ENCODE data around the gene CNTNAP2.
"Not testable (repeated sequence)": the region's sequence is repeated elsewhere in the genome, so short reads cannot be mapped to it uniquely, and the experiment has no call there.

Gene CNTNAP2

GRCh38 chr7:147771344-147771743 lies 1654.7 kb downstream of the CNTNAP2 start:
- H3K79me2 ChIP-seq (ENCODE audit: control insufficient read depth, insufficient read depth, low read length, unreplicated experiment): no peaks in the 10 kb centered on the region
- H3K27ac ChIP-seq (ENCODE audit: low read depth, low read length): no peak overlapping the region
- H2AFZ ChIP-seq (ENCODE audit: low read length, unreplicated experiment): no peak overlapping the region
- no peaks in the 10 kb centered on the region for H3K27me3 ChIP-seq (ENCODE audit: insufficient read depth, low read length)
- no peaks in the 10 kb centered on the region for H3K36me3 ChIP-seq (ENCODE audit: insufficient read depth, low read length)
- no peak overlapping the region for H3K4me3 ChIP-seq (ENCODE audit: low read depth, low read length)
- no peaks in the 10 kb centered on the region for H3K4me1 ChIP-seq (ENCODE audit: control insufficient read depth, insufficient read depth, low read length, unreplicated experiment)

GRCh38 chr7:147774461-147774860 lies 1657.9 kb downstream of the CNTNAP2 start:
- no peaks in the 10 kb centered on the region for H3K4me1 ChIP-seq (ENCODE audit: control insufficient read depth, insufficient read depth, low read length, unreplicated experiment)

GRCh38 chr7:147775516-147776284 lies 1659.1 kb downstream of the CNTNAP2 start:
- Histone ChIP-seq H3K27me3 (ENCODE audit: insufficient read depth, low read length) (no peaks in the 10 kb centered on the region), H3K36me3 (ENCODE audit: insufficient read depth, low read length) (no peaks in the 10 kb centered on the region), H3K27ac (ENCODE audit: low read depth, low read length) (no peak overlapping the region), H3K4me1 (ENCODE audit: control insufficient read depth, insufficient read depth, low read length, unreplicated experiment) (no peaks in the 10 kb centered on the region), H3K4me3 (ENCODE audit: low read depth, low read length) (no peak overlapping the region), H3K79me2 (ENCODE audit: control insufficient read depth, insufficient read depth, low read length, unreplicated experiment) (no peaks in the 10 kb centered on the region), H2AFZ (ENCODE audit: low read length, unreplicated experiment) (no peak overlapping the region)

More at GRCh38 chr7:147774461-147774860, 1657.9 kb downstream of the CNTNAP2 start:
- Histone ChIP-seq H2AFZ (ENCODE audit: low read length, unreplicated experiment) (no peak overlapping the region), H3K79me2 (ENCODE audit: control insufficient read depth, insufficient read depth, low read length, unreplicated experiment) (no peaks in the 10 kb centered on the region), H3K27ac (ENCODE audit: low read depth, low read length) (no peak overlapping the region), H3K36me3 (ENCODE audit: insufficient read depth, low read length) (no peaks in the 10 kb centered on the region), H3K27me3 (ENCODE audit: insufficient read depth, low read length) (no peaks in the 10 kb centered on the region), H3K4me3 (ENCODE audit: low read depth, low read length) (no peak overlapping the region)

- H3K27ac ChIP-seq (ENCODE audit: low read depth, low read length): no peak overlapping the region
- no peaks in the 10 kb centered on the region for H3K4me1 ChIP-seq (ENCODE audit: control insufficient read depth, insufficient read depth, low read length, unreplicated experiment)
- no peaks in the 10 kb centered on the region for H3K36me3 ChIP-seq (ENCODE audit: insufficient read depth, low read length)
- no peaks in the 10 kb centered on the region for H3K79me2 ChIP-seq (ENCODE audit: control insufficient read depth, insufficient read depth, low read length, unreplicated experiment)
- no peak overlapping the region for H3K4me3 ChIP-seq (ENCODE audit: low read depth, low read length)
- H2AFZ ChIP-seq (ENCODE audit: low read length, unreplicated experiment): no peak overlapping the region
- no peaks in the 10 kb centered on the region for H3K27me3 ChIP-seq (ENCODE audit: insufficient read depth, low read length)
Measured at GRCh38 chr7:147777309-147777708, 1660.7 kb downstream of the CNTNAP2 start.

- Histone ChIP-seq H3K4me1 (ENCODE audit: control insufficient read depth, insufficient read depth, low read length, unreplicated experiment) (no peaks in the 10 kb centered on the region), H3K79me2 (ENCODE audit: control insufficient read depth, insufficient read depth, low read length, unreplicated experiment) (no peaks in the 10 kb centered on the region), H2AFZ (ENCODE audit: low read length, unreplicated experiment) (no peak overlapping the region), H3K36me3 (ENCODE audit: insufficient read depth, low read length) (no peaks in the 10 kb centered on the region), H3K27ac (ENCODE audit: low read depth, low read length) (no peak overlapping the region), H3K4me3 (ENCODE audit: low read depth, low read length) (no peak overlapping the region), H3K27me3 (ENCODE audit: insufficient read depth, low read length) (no peaks in the 10 kb centered on the region)
Measured at GRCh38 chr7:147779949-147780348, 1663.3 kb downstream of the CNTNAP2 start.

- Histone ChIP-seq H3K36me3 (ENCODE audit: insufficient read depth, low read length) (no peaks in the 10 kb centered on the region), H3K4me3 (ENCODE audit: low read depth, low read length) (no peak overlapping the region), H2AFZ (ENCODE audit: low read length, unreplicated experiment) (no peak overlapping the region), H3K27me3 (ENCODE audit: insufficient read depth, low read length) (no peaks in the 10 kb centered on the region), H3K79me2 (ENCODE audit: control insufficient read depth, insufficient read depth, low read length, unreplicated experiment) (no peaks in the 10 kb centered on the region), H3K4me1 (ENCODE audit: control insufficient read depth, insufficient read depth, low read length, unreplicated experiment) (no peaks in the 10 kb centered on the region), H3K27ac (ENCODE audit: low read depth, low read length) (no peak overlapping the region)
Measured at GRCh38 chr7:147796581-147796980, 1680.0 kb downstream of the CNTNAP2 start.

- H3K4me3 ChIP-seq (ENCODE audit: low read depth, low read length): no peak overlapping the region
- H3K4me1 ChIP-seq (ENCODE audit: control insufficient read depth, insufficient read depth, low read length, unreplicated experiment): no peaks in the 10 kb centered on the region
- no peak overlapping the region for H3K27ac ChIP-seq (ENCODE audit: low read depth, low read length)
- H3K36me3 ChIP-seq (ENCODE audit: insufficient read depth, low read length): no peaks in the 10 kb centered on the region
- no peaks in the 10 kb centered on the region for H3K79me2 ChIP-seq (ENCODE audit: control insufficient read depth, insufficient read depth, low read length, unreplicated experiment)
- no peaks in the 10 kb centered on the region for H3K27me3 ChIP-seq (ENCODE audit: insufficient read depth, low read length)
- no peak overlapping the region for H2AFZ ChIP-seq (ENCODE audit: low read length, unreplicated experiment)
Measured at GRCh38 chr7:147798001-147798400, 1681.4 kb downstream of the CNTNAP2 start.

- not testable (repeated sequence) for H3K4me1 ChIP-seq (ENCODE audit: control insufficient read depth, insufficient read depth, low read length, unreplicated experiment); H2AFZ ChIP-seq (ENCODE audit: low read length, unreplicated experiment); H3K4me3 ChIP-seq (ENCODE audit: low read depth, low read length); H3K27me3 ChIP-seq (ENCODE audit: insufficient read depth, low read length); H3K79me2 ChIP-seq (ENCODE audit: control insufficient read depth, insufficient read depth, low read length, unreplicated experiment); H3K36me3 ChIP-seq (ENCODE audit: insufficient read depth, low read length); H3K27ac ChIP-seq (ENCODE audit: low read depth, low read length)
Measured at GRCh38 chr7:147801762-147802161, 1685.2 kb downstream of the CNTNAP2 start.

GRCh38 chr7:147803151-147803550 lies 1686.5 kb downstream of the CNTNAP2 start:
- H3K79me2 ChIP-seq (ENCODE audit: control insufficient read depth, insufficient read depth, low read length, unreplicated experiment): no peaks in the 10 kb centered on the region
- H3K4me3 ChIP-seq (ENCODE audit: low read depth, low read length): no peak overlapping the region
- H3K27ac ChIP-seq (ENCODE audit: low read depth, low read length): no peak overlapping the region
- no peaks in the 10 kb centered on the region for H3K4me1 ChIP-seq (ENCODE audit: control insufficient read depth, insufficient read depth, low read length, unreplicated experiment)
- no peak overlapping the region for H2AFZ ChIP-seq (ENCODE audit: low read length, unreplicated experiment)
- no peaks in the 10 kb centered on the region for H3K27me3 ChIP-seq (ENCODE audit: insufficient read depth, low read length)
- H3K36me3 ChIP-seq (ENCODE audit: insufficient read depth, low read length): no peaks in the 10 kb centered on the region

- Histone ChIP-seq H2AFZ (ENCODE audit: low read length, unreplicated experiment) (no peak overlapping the region), H3K4me1 (ENCODE audit: control insufficient read depth, insufficient read depth, low read length, unreplicated experiment) (no peaks in the 10 kb centered on the region), H3K4me3 (ENCODE audit: low read depth, low read length) (no peak overlapping the region), H3K79me2 (ENCODE audit: control insufficient read depth, insufficient read depth, low read length, unreplicated experiment) (no peaks in the 10 kb centered on the region), H3K27me3 (ENCODE audit: insufficient read depth, low read length) (no peaks in the 10 kb centered on the region), H3K36me3 (ENCODE audit: insufficient read depth, low read length) (no peaks in the 10 kb centered on the region), H3K27ac (ENCODE audit: low read depth, low read length) (no peak overlapping the region)
Measured at GRCh38 chr7:147803606-147804005, 1687.0 kb downstream of the CNTNAP2 start.

GRCh38 chr7:147804032-147804431 lies 1687.4 kb downstream of the CNTNAP2 start:
- Histone ChIP-seq H3K4me3 (ENCODE audit: low read depth, low read length) (no peak overlapping the region), H3K27me3 (ENCODE audit: insufficient read depth, low read length) (no peaks in the 10 kb centered on the region), H3K79me2 (ENCODE audit: control insufficient read depth, insufficient read depth, low read length, unreplicated experiment) (no peaks in the 10 kb centered on the region), H3K4me1 (ENCODE audit: control insufficient read depth, insufficient read depth, low read length, unreplicated experiment) (no peaks in the 10 kb centered on the region), H2AFZ (ENCODE audit: low read length, unreplicated experiment) (no peak overlapping the region), H3K36me3 (ENCODE audit: insufficient read depth, low read length) (no peaks in the 10 kb centered on the region), H3K27ac (ENCODE audit: low read depth, low read length) (no peak overlapping the region)
